A549 (cell line): ENCODE data around the gene NGRN. TPM values are rescaled to one million over a fixed set of nuclear protein-coding genes. Genes with fewer than 3 reads are reported as not detected.

Experiments used
- ATAC-seq, 2 experiments: fragments of 200-7000 bp in 1 of 2; fragments of >200 bp in 1 of 2; cut with Nextera tagmentation in 1 of 2; cut with Tn5 transposase in 1 of 2; 3 replicates each; pipeline versions ENCODE4 v1.8.0 to v1.9.1; 2018 to 2020; ENCODE audit warnings: mild to moderate bottlenecking in 1 of 2, moderate library complexity in 1 of 2
- CTCF ChIA-PET: fragments of 300-600 bp; sonication (Branson Sonifier 250); formaldehyde crosslinking; extraction: SDS; loops from one replicate; lab custom pipeline; 2021; ENCODE audit warnings: antibody characterized with exemption, inconsistent platforms; lab: Yijun Ruan, JAX
- POLR2A ChIA-PET: fragments of 350-600 bp; formaldehyde crosslinking; extraction: SDS; loops from one replicate; lab custom pipeline; 2021; ENCODE audit warnings: antibody characterized with exemption, inconsistent platforms; lab: Yijun Ruan, JAX
- DNase-seq, 2 experiments: peaks; one replicate each; pipeline versions ENCODE4 v3.0.0 to v3.0.0-alpha.2; 2011 to 2016; ENCODE audit warnings: low read depth in 1 of 2, low spot score in 1 of 2
- FAIRE-seq: peaks from 2 replicates; lab custom pipeline; 2011; peaks lifted over from hg19 to GRCh38; lab: Jason Lieb, UNC
- H3K27ac ChIP-seq, 2 experiments: fragments of >200 bp; sonication (Bioruptor Twin); formaldehyde crosslinking; 3 replicates each; pipeline ENCODE4 v1.5.1; 2016 to 2017
- H3K4me1 ChIP-seq: fragments of >200 bp; sonication (Bioruptor Twin); formaldehyde crosslinking; 3 replicates; pipeline ENCODE4 v1.6.1; 2016
- H3K4me2 ChIP-seq: fragments of >200 bp; sonication (Bioruptor Twin); formaldehyde crosslinking; 3 replicates; pipeline ENCODE4 v1.6.1; 2016
- H3K4me3 ChIP-seq: fragments of >200 bp; sonication (Bioruptor Twin); formaldehyde crosslinking; 3 replicates; pipeline ENCODE4 v1.5.1; 2016
- H3K9me3 ChIP-seq: fragments of >200 bp; sonication (Bioruptor Twin); formaldehyde crosslinking; 3 replicates; pipeline ENCODE4 v1.6.1; 2016
- BHLHE40 ChIP-seq: IDR thresholded peaks from 2 replicates; pipeline ENCODE4 v1.6.1; 2012; ENCODE audit warnings: low read depth, low read length, inconsistent platforms
- CEBPB ChIP-seq, 2 experiments: fragments of >200 bp in 1 of 2; sonication (Bioruptor Twin) in 1 of 2; formaldehyde crosslinking in 1 of 2; IDR thresholded peaks; 2 replicates each; pipeline ENCODE4 v1.6.1; 2012 to 2016
- CHD2 ChIP-seq: fragments of 150-350 bp; IDR thresholded peaks from 2 replicates; pipeline ENCODE4 v1.6.1; 2014; ENCODE audit warnings: low read length; ENCODE audit not compliant: partially characterized antibody
- CHD4 ChIP-seq: fragments of 200-600 bp; sonication (generic); IDR thresholded peaks from 2 replicates; pipeline ENCODE4 v1.6.1; 2016; ENCODE audit warnings: antibody characterized with exemption, mild to moderate bottlenecking, borderline replicate concordance
- EHF ChIP-seq: fragments of 250-450 bp; sonication (Bioruptor Pico); IDR thresholded peaks from 2 replicates; pipeline ENCODE4 v1.5.0; 2020; ENCODE audit warnings: mild to moderate bottlenecking
- EHMT2 ChIP-seq: fragments of 200-600 bp; sonication (generic); IDR thresholded peaks from 2 replicates; pipeline ENCODE4 v1.6.1; 2016; ENCODE audit warnings: antibody characterized with exemption, low read depth, mild to moderate bottlenecking, moderate library complexity
- EP300 ChIP-seq, 2 experiments: fragments of >200 bp; sonication (Bioruptor Twin); formaldehyde crosslinking; IDR thresholded peaks; 2 replicates in 1 of 2; 3 replicates in 1 of 2; pipeline ENCODE4 v1.6.1; 2016 to 2017
- FOXS1 ChIP-seq: fragments of 250-450 bp; sonication (Bioruptor Pico); IDR thresholded peaks from 2 replicates; pipeline ENCODE4 v1.5.0; 2020; ENCODE audit warnings: mild to moderate bottlenecking, moderate library complexity
- GATA3 ChIP-seq: IDR thresholded peaks from 2 replicates; pipeline ENCODE4 v1.6.1; 2012; ENCODE audit warnings: borderline replicate concordance
- HDAC2 ChIP-seq: fragments of 200-600 bp; sonication (generic); IDR thresholded peaks from 2 replicates; pipeline ENCODE4 v1.6.1; 2016
- HOXB13 ChIP-seq: fragments of 250-450 bp; sonication (Bioruptor Pico); IDR thresholded peaks from 2 replicates; pipeline ENCODE4 v1.5.0; 2020; ENCODE audit warnings: low read depth, mild to moderate bottlenecking, moderate library complexity
- HOXB5 ChIP-seq: fragments of 250-450 bp; sonication (Bioruptor Pico); IDR thresholded peaks from 2 replicates; pipeline ENCODE4 v1.5.0; 2020; ENCODE audit warnings: mild to moderate bottlenecking, moderate library complexity
- JUN ChIP-seq, 2 experiments: fragments of >200 bp; sonication (Bioruptor Twin); formaldehyde crosslinking; IDR thresholded peaks; 2 replicates in 1 of 2; 3 replicates in 1 of 2; pipeline ENCODE4 v1.6.1; 2016 to 2017
- MYC ChIP-seq: IDR thresholded peaks from 2 replicates; pipeline ENCODE4 v1.6.1; 2012; ENCODE audit warnings: mild to moderate bottlenecking, inconsistent platforms, low read length, improper control_type of control experiment, borderline replicate concordance
- NPAS2 ChIP-seq: fragments of 250-450 bp; sonication (Bioruptor Pico); IDR thresholded peaks from 2 replicates; pipeline ENCODE4 v1.8.0; 2022; ENCODE audit warnings: mild to moderate bottlenecking, moderate library complexity, borderline replicate concordance
- NR3C1 ChIP-seq: fragments of >200 bp; sonication (Bioruptor Twin); formaldehyde crosslinking; IDR thresholded peaks from 3 replicates; pipeline ENCODE4 v1.6.1; 2017
- PHF8 ChIP-seq: fragments of 200-600 bp; sonication (generic); IDR thresholded peaks from 2 replicates; pipeline ENCODE4 v1.6.1; 2016; ENCODE audit warnings: low read depth, mild to moderate bottlenecking, antibody characterized with exemption, moderate library complexity, borderline replicate concordance
- POLR2A ChIP-seq: IDR thresholded peaks from 2 replicates; pipeline ENCODE4 v1.6.1; 2012; ENCODE audit warnings: mild to moderate bottlenecking, low read length
- RCOR1 ChIP-seq: fragments of 150-350 bp; IDR thresholded peaks from 2 replicates; pipeline ENCODE4 v1.6.1; 2014; ENCODE audit warnings: antibody characterized with exemption, low read length, low read depth
- RNF2 ChIP-seq: fragments of 200-600 bp; sonication (generic); IDR thresholded peaks from 2 replicates; pipeline ENCODE4 v1.6.1; 2016; ENCODE audit warnings: low read depth, mild to moderate bottlenecking, antibody characterized with exemption, moderate library complexity, borderline replicate concordance
- SMC3 ChIP-seq: fragments of >200 bp; sonication (Bioruptor Twin); formaldehyde crosslinking; IDR thresholded peaks from 3 replicates; pipeline ENCODE4 v1.6.1; 2018; ENCODE audit warnings: inconsistent platforms
- SREBF2 ChIP-seq: fragments of 450-650 bp; IDR thresholded peaks from 2 replicates; pipeline ENCODE4 v1.6.1; 2014; ENCODE audit warnings: mild to moderate bottlenecking, moderate library complexity
- TFCP2L1 ChIP-seq: fragments of 250-450 bp; sonication (Bioruptor Pico); IDR thresholded peaks from 2 replicates; pipeline ENCODE4 v1.5.0; 2021; ENCODE audit warnings: mild to moderate bottlenecking
- TP53 ChIP-seq: fragments of 250-450 bp; sonication (Bioruptor Pico); IDR thresholded peaks from 2 replicates; pipeline ENCODE4 v1.5.0; 2021; ENCODE audit warnings: mild to moderate bottlenecking, moderate library complexity
- ZC3H11A ChIP-seq: fragments of 450-650 bp; IDR thresholded peaks from 2 replicates; pipeline ENCODE4 v1.6.1; 2014; ENCODE audit warnings: antibody characterized with exemption, mild to moderate bottlenecking
- ZNF302 ChIP-seq: fragments of 250-450 bp; sonication (Bioruptor Pico); IDR thresholded peaks from 2 replicates; pipeline ENCODE4 v1.9.0; 2021; ENCODE audit warnings: inconsistent platforms, mild to moderate bottlenecking, moderate library complexity
- WGBS: methylation state at CpG from one replicate; pipeline ENCODE4 v1.1.6; 2017; ENCODE audit errors: missing lambda C conversion rate; 5-methylcytosine and 5-hydroxymethylcytosine counted together
- polyA minus RNA-seq: library from RNA; depleted of rRNA, polyadenylated mRNA; stranded (reverse); fragments of >200 nt; gene quantifications from 2 replicates; pipeline ENCODE4 v1.2.3, GENCODE V29; 2011; rRNA and poly(A)+ RNA removed
- polyA plus RNA-seq, 4 experiments: library from polyadenylated mRNA; depleted of rRNA in 3 of 4; stranded (reverse); fragments of >200 nt; fragmentation: RNase III in 1 of 4; extraction: RNeasy Plus Mini Kit Qiagen cat#74134 plus additional on column Dnase treatment in 1 of 4; gene quantifications; 2 replicates in 3 of 4; 3 replicates in 1 of 4; pipeline ENCODE4 v1.2.3, GENCODE V29; 2011 to 2017
- TF ChIP-seq, protein P1 (sequence below): fragments of 200-600 bp; sonication (generic); IDR thresholded peaks from 2 replicates; pipeline ENCODE4 v1.6.1; 2016; ENCODE audit warnings: antibody characterized with exemption, mild to moderate bottlenecking, moderate library complexity
- TF ChIP-seq, protein P2 (sequence below): fragments of 150-350 bp; IDR thresholded peaks from 2 replicates; pipeline ENCODE4 v1.6.1; 2014; ENCODE audit warnings: low read depth, mild to moderate bottlenecking, low read length
- TF ChIP-seq, protein P3 (sequence below): fragments of >200 bp; sonication (Bioruptor Twin); formaldehyde crosslinking; IDR thresholded peaks from 3 replicates; pipeline ENCODE4 v1.6.1; 2016
- TF ChIP-seq, protein P4 (sequence below): IDR thresholded peaks from 2 replicates; pipeline ENCODE4 v1.6.1; 2012
- TF ChIP-seq, protein P5 (sequence below): fragments of 450-650 bp; IDR thresholded peaks from 2 replicates; pipeline ENCODE4 v1.6.1; 2014; ENCODE audit warnings: antibody characterized with exemption

NGRN gene, protein sequence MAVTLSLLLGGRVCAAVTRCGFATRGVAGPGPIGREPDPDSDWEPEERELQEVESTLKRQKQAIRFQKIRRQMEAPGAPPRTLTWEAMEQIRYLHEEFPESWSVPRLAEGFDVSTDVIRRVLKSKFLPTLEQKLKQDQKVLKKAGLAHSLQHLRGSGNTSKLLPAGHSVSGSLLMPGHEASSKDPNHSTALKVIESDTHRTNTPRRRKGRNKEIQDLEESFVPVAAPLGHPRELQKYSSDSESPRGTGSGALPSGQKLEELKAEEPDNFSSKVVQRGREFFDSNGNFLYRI
- polyA plus RNA-seq (2011; rRNA removed) (156 and 159 TPM in 2 replicates), polyA plus RNA-seq (2017; fragmentation: RNase III; extraction: RNeasy Plus Mini Kit Qiagen cat#74134 plus additional on column Dnase treatment) (83.2 to 83.9 TPM (median 83.3 TPM) in 3 replicates), polyA minus RNA-seq (54.3 and 66.6 TPM in 2 replicates)
- polyA plus RNA-seq (2012; cell fraction: cytosol; rRNA removed), result 62.6 and 75.6 TPM in 2 replicates
- 29.0 and 39.6 TPM in 2 replicates for polyA plus RNA-seq (2012; cell fraction: nucleus; rRNA removed)

DNA sequence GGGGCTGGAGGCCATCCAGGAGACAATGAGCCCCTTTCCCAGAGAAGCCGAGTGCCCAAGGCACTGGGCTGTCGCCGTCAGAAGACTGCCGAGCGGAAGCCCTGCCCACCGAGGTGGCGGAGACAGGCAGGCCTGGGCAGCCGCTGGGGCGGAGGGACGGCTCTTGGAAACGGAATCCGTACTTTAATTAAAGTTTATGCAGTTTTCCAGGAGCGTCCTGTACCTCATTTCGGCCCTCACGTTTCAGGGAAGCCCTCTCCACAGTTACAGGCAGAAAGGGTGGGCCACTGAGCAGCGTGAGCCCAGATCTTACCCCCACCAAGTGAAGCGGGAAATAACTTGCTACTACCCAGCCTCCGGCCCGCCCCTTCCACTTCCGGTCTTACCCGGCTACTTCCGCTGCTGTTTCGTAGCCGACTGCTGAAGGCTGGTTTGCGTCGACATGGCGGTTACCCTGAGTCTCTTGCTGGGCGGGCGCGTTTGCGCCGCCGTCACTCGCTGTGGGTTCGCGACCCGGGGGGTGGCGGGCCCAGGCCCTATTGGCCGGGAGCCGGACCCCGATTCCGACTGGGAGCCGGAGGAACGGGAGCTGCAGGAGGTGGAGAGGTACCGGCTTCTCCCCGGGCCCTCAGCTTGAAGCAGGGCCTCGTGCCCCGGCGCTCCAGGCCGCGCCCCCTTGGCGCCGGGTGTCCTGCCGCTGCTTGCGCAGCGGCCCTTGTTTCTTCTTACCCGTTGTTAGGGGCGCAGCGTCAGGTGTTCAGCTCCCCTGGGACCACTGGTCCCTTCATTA is at the start of gene NGRN:
NGRN (plus strand) TSS at position 402 of the 790 bp plus-strand sequence; CDS start at position 443, 41 bp downstream.
- FAIRE-seq, result no peak
- H3K4me1 ChIP-seq, result peaks cover 37% of the 10 kb centered on the region
- POLR2A ChIA-PET, result interaction anchor here (0.9 to 1.3 kb wide), 6 partner anchors 8 to 64 kb away, joined by 3 to 20 read pairs (median 4); partner anchors contain the start of genes CIB1, GDPGP1 and TTLL13
- TF ChIP-seq EHMT2, result no peak
- 0 out of 2 replicates have a peak, but pooled peaks have one; percentile 67 for TF ChIP-seq MYC
- TF ChIP-seq EHF (CRISPR knock-in tag), result no peak
- no peak; the same call in 1 of the 2 replicates for TF ChIP-seq RNF2
- 0 out of 4 replicates have a peak, but pooled peaks of 1 of the 2 experiments have one; percentile 15 for TF ChIP-seq CEBPB (IDR thresholded peaks at IDR 0.05)
- no peak for TF ChIP-seq HDAC2
- no peak for TF ChIP-seq NPAS2 (CRISPR knock-in tag)
- TF ChIP-seq, protein P1, sequence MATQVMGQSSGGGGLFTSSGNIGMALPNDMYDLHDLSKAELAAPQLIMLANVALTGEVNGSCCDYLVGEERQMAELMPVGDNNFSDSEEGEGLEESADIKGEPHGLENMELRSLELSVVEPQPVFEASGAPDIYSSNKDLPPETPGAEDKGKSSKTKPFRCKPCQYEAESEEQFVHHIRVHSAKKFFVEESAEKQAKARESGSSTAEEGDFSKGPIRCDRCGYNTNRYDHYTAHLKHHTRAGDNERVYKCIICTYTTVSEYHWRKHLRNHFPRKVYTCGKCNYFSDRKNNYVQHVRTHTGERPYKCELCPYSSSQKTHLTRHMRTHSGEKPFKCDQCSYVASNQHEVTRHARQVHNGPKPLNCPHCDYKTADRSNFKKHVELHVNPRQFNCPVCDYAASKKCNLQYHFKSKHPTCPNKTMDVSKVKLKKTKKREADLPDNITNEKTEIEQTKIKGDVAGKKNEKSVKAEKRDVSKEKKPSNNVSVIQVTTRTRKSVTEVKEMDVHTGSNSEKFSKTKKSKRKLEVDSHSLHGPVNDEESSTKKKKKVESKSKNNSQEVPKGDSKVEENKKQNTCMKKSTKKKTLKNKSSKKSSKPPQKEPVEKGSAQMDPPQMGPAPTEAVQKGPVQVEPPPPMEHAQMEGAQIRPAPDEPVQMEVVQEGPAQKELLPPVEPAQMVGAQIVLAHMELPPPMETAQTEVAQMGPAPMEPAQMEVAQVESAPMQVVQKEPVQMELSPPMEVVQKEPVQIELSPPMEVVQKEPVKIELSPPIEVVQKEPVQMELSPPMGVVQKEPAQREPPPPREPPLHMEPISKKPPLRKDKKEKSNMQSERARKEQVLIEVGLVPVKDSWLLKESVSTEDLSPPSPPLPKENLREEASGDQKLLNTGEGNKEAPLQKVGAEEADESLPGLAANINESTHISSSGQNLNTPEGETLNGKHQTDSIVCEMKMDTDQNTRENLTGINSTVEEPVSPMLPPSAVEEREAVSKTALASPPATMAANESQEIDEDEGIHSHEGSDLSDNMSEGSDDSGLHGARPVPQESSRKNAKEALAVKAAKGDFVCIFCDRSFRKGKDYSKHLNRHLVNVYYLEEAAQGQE, result 0 out of 2 replicates have a peak, but pooled peaks have one; percentile 19
- no peak for TF ChIP-seq TFCP2L1 (CRISPR knock-in tag)
- no peak for TF ChIP-seq FOXS1
- TF ChIP-seq HOXB5 (CRISPR knock-in tag), result peak; percentile 23; the same call in 1 of the 2 replicates
- TF ChIP-seq, protein P2, sequence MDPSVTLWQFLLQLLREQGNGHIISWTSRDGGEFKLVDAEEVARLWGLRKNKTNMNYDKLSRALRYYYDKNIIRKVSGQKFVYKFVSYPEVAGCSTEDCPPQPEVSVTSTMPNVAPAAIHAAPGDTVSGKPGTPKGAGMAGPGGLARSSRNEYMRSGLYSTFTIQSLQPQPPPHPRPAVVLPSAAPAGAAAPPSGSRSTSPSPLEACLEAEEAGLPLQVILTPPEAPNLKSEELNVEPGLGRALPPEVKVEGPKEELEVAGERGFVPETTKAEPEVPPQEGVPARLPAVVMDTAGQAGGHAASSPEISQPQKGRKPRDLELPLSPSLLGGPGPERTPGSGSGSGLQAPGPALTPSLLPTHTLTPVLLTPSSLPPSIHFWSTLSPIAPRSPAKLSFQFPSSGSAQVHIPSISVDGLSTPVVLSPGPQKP, result no peak
- no peak for TF ChIP-seq CHD2
- TF ChIP-seq POLR2A, result peak; percentile 95
- no peak for TF ChIP-seq NR3C1
- TF ChIP-seq, protein P3, sequence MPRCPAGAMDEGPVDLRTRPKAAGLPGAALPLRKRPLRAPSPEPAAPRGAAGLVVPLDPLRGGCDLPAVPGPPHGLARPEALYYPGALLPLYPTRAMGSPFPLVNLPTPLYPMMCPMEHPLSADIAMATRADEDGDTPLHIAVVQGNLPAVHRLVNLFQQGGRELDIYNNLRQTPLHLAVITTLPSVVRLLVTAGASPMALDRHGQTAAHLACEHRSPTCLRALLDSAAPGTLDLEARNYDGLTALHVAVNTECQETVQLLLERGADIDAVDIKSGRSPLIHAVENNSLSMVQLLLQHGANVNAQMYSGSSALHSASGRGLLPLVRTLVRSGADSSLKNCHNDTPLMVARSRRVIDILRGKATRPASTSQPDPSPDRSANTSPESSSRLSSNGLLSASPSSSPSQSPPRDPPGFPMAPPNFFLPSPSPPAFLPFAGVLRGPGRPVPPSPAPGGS, result peak; percentile 97
- TF ChIP-seq, protein P4, sequence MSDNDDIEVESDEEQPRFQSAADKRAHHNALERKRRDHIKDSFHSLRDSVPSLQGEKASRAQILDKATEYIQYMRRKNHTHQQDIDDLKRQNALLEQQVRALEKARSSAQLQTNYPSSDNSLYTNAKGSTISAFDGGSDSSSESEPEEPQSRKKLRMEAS, result peak; percentile 95
- no peak; the same call in 1 of the 2 replicates for TF ChIP-seq GATA3
- TF ChIP-seq ZC3H11A, result no peak
- TF ChIP-seq, protein P5, sequence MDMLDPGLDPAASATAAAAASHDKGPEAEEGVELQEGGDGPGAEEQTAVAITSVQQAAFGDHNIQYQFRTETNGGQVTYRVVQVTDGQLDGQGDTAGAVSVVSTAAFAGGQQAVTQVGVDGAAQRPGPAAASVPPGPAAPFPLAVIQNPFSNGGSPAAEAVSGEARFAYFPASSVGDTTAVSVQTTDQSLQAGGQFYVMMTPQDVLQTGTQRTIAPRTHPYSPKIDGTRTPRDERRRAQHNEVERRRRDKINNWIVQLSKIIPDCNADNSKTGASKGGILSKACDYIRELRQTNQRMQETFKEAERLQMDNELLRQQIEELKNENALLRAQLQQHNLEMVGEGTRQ, result no peak; the same call in 1 of the 2 replicates
- no peak for TF ChIP-seq SREBF2
- no peak for TF ChIP-seq TP53
- no peak for TF ChIP-seq EP300 (IDR thresholded peaks at IDR 0.05)
- TF ChIP-seq JUN (IDR thresholded peaks at IDR 0.05), result peak; percentile 98 to 99
- no peak for TF ChIP-seq BHLHE40
- no peak for TF ChIP-seq CHD4
- no peak for TF ChIP-seq RCOR1
- TF ChIP-seq PHF8, result peak; percentile 94
- TF ChIP-seq HOXB13 (CRISPR knock-in tag), result peak; percentile 54; the same call in 1 of the 2 replicates
- no peak for TF ChIP-seq ZNF302 (CRISPR knock-in tag)
- TF ChIP-seq SMC3, result no peak

More for the DNA sequence above, at the start of gene NGRN:
- Histone ChIP-seq H3K9me3 (no peaks in the 10 kb centered on the region), H3K27ac (peak within 1 kb of the TSS; percentile 86 to 97), H3K4me3 (peak within 1 kb of the TSS; percentile 77), H3K4me2 (peak within 1 kb of the TSS; percentile 88)
- peak; percentile 96 to 97 for ATAC-seq
- WGBS, result under 1% methylated on average over 46 of the region's 59 CpGs
- peak; percentile 91 to 96 for DNase-seq
- CTCF ChIA-PET, result interaction anchor here (0.6 to 1.4 kb wide), 3 partner anchors 13 to 36 kb away, joined by 3 to 6 read pairs (median 3); partner anchors contain the start of genes CIB1 and GDPGP1
